NOMO-1 treated with dmso at 0.1 percent for 144 hours (cell line): ENCODE results near the gene NUCKS1.

Experiments
- DNase-seq: peaks from one replicate; lab custom pipeline; 2025; ENCODE audit not compliant: unreplicated experiment; lab: John Stamatoyannopoulos, UW

The NUCKS1 gene

GRCh38 chr1:205750138-205751035, at the start of gene NUCKS1:
NUCKS1 (minus strand) TSS chr1:205750182; CDS start chr1:205749973, 209 bp downstream.
- DNase-seq, result peak; percentile 98

- DNase-seq, result no peak
Measured at GRCh38 chr1:205798577-205798976, 48.6 kb upstream of the NUCKS1 start.

GRCh38 chr1:205797168-205797567, 47.2 kb upstream of the NUCKS1 start:
- DNase-seq, result no peak

GRCh38 chr1:205794011-205794730, 44.2 kb upstream of the NUCKS1 start:
- no peak for DNase-seq

- no peak for DNase-seq
Measured at GRCh38 chr1:205792961-205793673, 43.1 kb upstream of the NUCKS1 start.

- DNase-seq, result no peak
Measured at GRCh38 chr1:205792481-205792881, 42.5 kb upstream of the NUCKS1 start.

GRCh38 chr1:205791568-205792180, 41.7 kb upstream of the NUCKS1 start:
- DNase-seq, result peak; percentile 48

- DNase-seq, result no peak
Measured at GRCh38 chr1:205787287-205787916, 37.4 kb upstream of the NUCKS1 start.

- no peak for DNase-seq
Measured at GRCh38 chr1:205786601-205787000, 36.6 kb upstream of the NUCKS1 start.

- no peak for DNase-seq
Measured at GRCh38 chr1:205785446-205785845, 35.5 kb upstream of the NUCKS1 start.

- no peak for DNase-seq
Measured at GRCh38 chr1:205783904-205784303, 33.9 kb upstream of the NUCKS1 start.

- no peak for DNase-seq
Measured at GRCh38 chr1:205783433-205783795, 33.4 kb upstream of the NUCKS1 start.

GRCh38 chr1:205782627-205783432, 32.8 kb upstream of the NUCKS1 start:
- no peak for DNase-seq

GRCh38 chr1:205780335-205780734, 30.4 kb upstream of the NUCKS1 start:
- no peak for DNase-seq

GRCh38 chr1:205777994-205778393, 28.0 kb upstream of the NUCKS1 start:
- DNase-seq, result peak; percentile 62

GRCh38 chr1:205775717-205776056, 25.7 kb upstream of the NUCKS1 start:
- no peak for DNase-seq

GRCh38 chr1:205775015-205775716, 25.2 kb upstream of the NUCKS1 start, which contains the start of gene RAB29:
RAB29 (minus strand) TSS chr1:205775482; CDS start chr1:205774956, 526 bp downstream.
- DNase-seq, result peak; percentile 81

- DNase-seq, result no peak
Measured at GRCh38 chr1:205774198-205775014, 24.4 kb upstream of the NUCKS1 start.
